Measurements from ENCODE around the gene C19orf12.

GRCh38 chr19:29668746-29669609, 46.1 kb downstream of the C19orf12 start:
- no peak for TF ChIP-seq EZH2phosphoT487 (IDR thresholded peaks at IDR 0.05; ENCODE audit: borderline replicate concordance, low read length)
- TF ChIP-seq CTCF (IDR thresholded peaks at IDR 0.05; ENCODE audit: low read depth, low read length, poor library complexity, severe bottlenecking) = peak; percentile 38

All from DOHH2 (cell line).